MCF 10A (cell line): ENCODE data around the gene LAMTOR1. TPM values are rescaled to one million over a fixed set of nuclear protein-coding genes. Genes with fewer than 3 reads are reported as not detected.
A peak's percentile ranks its signal among the peaks of the same experiment; 100 is the strongest.

ENCODE experiments used
- BruUV-seq: library from RNA; stranded (reverse); fragments of 400-500 nt; replicated peaks from 2 replicates; lab custom pipeline; 2021; lab: Mats Ljungman, UMichigan
- CTCF ChIA-PET: fragments of 300-600 bp; sonication (Branson Sonifier 250); formaldehyde crosslinking; extraction: SDS; loops from one replicate; lab custom pipeline; 2021; ENCODE audit warnings: antibody characterized with exemption, inconsistent platforms; lab: Yijun Ruan, JAX
- POLR2A ChIA-PET: fragments of 300-600, 350-650 bp; sonication (Branson Sonifier 250); formaldehyde crosslinking; extraction: SDS; loops from one replicate; lab custom pipeline; 2020; ENCODE audit warnings: antibody characterized with exemption, inconsistent platforms; lab: Yijun Ruan, JAX
- DNase-seq: peaks from one replicate; pipeline ENCODE4 v3.0.0-alpha.2; 2018; ENCODE audit not compliant: unreplicated experiment
- H3K27ac Mint-ChIP-seq: one replicate; pipeline ENCODE4 v1.8.0; 2022; ENCODE audit warnings: mild to moderate bottlenecking, low read depth, mixed read lengths; ENCODE audit not compliant: unreplicated experiment
- H3K27me3 Mint-ChIP-seq: one replicate; pipeline ENCODE4 v1.8.0; 2022; ENCODE audit warnings: mixed read lengths; ENCODE audit not compliant: insufficient read depth, unreplicated experiment
- H3K36me3 Mint-ChIP-seq: one replicate; pipeline ENCODE4 v1.8.0; 2022; ENCODE audit warnings: mild to moderate bottlenecking, moderate library complexity, mixed read lengths; ENCODE audit not compliant: insufficient read depth, unreplicated experiment
- H3K4me1 Mint-ChIP-seq: one replicate; pipeline ENCODE4 v1.8.0; 2022; ENCODE audit warnings: mixed read lengths; ENCODE audit not compliant: insufficient read depth, unreplicated experiment
- H3K4me3 Mint-ChIP-seq: one replicate; pipeline ENCODE4 v1.8.0; 2022; ENCODE audit warnings: mild to moderate bottlenecking, moderate library complexity, mixed read lengths; ENCODE audit not compliant: unreplicated experiment
- H3K9me3 Mint-ChIP-seq: one replicate; pipeline ENCODE4 v1.8.0; 2022; ENCODE audit warnings: mixed read lengths; ENCODE audit not compliant: unreplicated experiment
- CTCF ChIP-seq: fragments of 200-600 bp; IDR thresholded peaks from one replicate; pipeline ENCODE4 v1.8.0; 2022; ENCODE audit warnings: antibody characterized with exemption, mild to moderate bottlenecking; ENCODE audit not compliant: unreplicated experiment
- intact Hi-C: fragments of 100-400 bp; cut with micrococcal nuclease; formaldehyde crosslinking; loops from 2 replicates; pipeline ENCODE4 v1.14.1; 2022
- total RNA-seq: library from RNA; stranded (reverse); gene quantifications from 2 replicates; pipeline ENCODE4 v1.2.3, GENCODE V29; 2022

The LAMTOR1 gene
- total RNA-seq, 1 experiment from 2014 or later = 76.9 TPM

GRCh38 chr11:72140661-72141060, 37.6 kb upstream of the LAMTOR1 start:
- Mint-ChIP-seq H3K4me1 (peaks cover 30% of the 10 kb centered on the region), H3K36me3 (no peaks in the 10 kb centered on the region), H3K4me3 (no peak overlapping the region), H3K9me3 (no peaks in the 10 kb centered on the region), H3K27ac (peak overlapping the region; percentile 87), H3K27me3 (no peaks in the 10 kb centered on the region)
- intact Hi-C loops = loop anchor here (1.0 kb wide), 1 partner anchor 28 kb away; the partner anchor contains the start of gene ANAPC15
- DNase-seq = no peak
- TF ChIP-seq CTCF = no peak
- BruUV-seq = no TSS peak
- POLR2A ChIA-PET = interaction anchor here (0.6 to 6.7 kb wide), 15 partner anchors 9 to 100 kb away, joined by 3 to 100 read pairs (median 4); partner anchors contain the start of genes ANAPC15, INPPL1 and LAMTOR1
- CTCF ChIA-PET = interaction anchor here (0.6 to 2.3 kb wide), 6 partner anchors 28 to 304 kb away, joined by 3 to 17 read pairs (median 6); partner anchors contain the start of gene ANAPC15

- POLR2A ChIA-PET = interaction anchor here (2.9 kb wide), 1 partner anchor 26 kb away, joined by 51 read pairs; the partner anchor contains the start of gene ANAPC15
- TF ChIP-seq CTCF = no peak
Measured at GRCh38 chr11:72139500-72139899, 36.4 kb upstream of the LAMTOR1 start.

GRCh38 chr11:72138821-72139390, 35.8 kb upstream of the LAMTOR1 start:
- Mint-ChIP-seq H3K36me3 (no peaks in the 10 kb centered on the region), H3K9me3 (no peaks in the 10 kb centered on the region), H3K4me3 (no peak overlapping the region), H3K4me1 (peaks cover 28% of the 10 kb centered on the region), H3K27ac (no peak overlapping the region), H3K27me3 (no peaks in the 10 kb centered on the region)
- CTCF ChIA-PET = interaction anchor here (0.6 to 1.2 kb wide), 5 partner anchors 15 to 162 kb away, joined by 3 to 4 read pairs (median 3); no protein-coding TSS in a partner anchor
- no TSS peak for BruUV-seq
- no peak for DNase-seq
- intact Hi-C loops = no loop called here
- POLR2A ChIA-PET = interaction anchor here (1.4 to 2.9 kb wide), 4 partner anchors 13 to 32 kb away, joined by 4 to 51 read pairs (median 8); partner anchors contain the start of gene ANAPC15
- no peak for TF ChIP-seq CTCF

More at GRCh38 chr11:72139500-72139899, 36.4 kb upstream of the LAMTOR1 start:
- Mint-ChIP-seq H3K36me3 (no peaks in the 10 kb centered on the region), H3K4me3 (no peak overlapping the region), H3K27ac (peak overlapping the region; percentile 12), H3K9me3 (no peaks in the 10 kb centered on the region), H3K27me3 (no peaks in the 10 kb centered on the region), H3K4me1 (peaks cover 30% of the 10 kb centered on the region)
- no peak for DNase-seq
- intact Hi-C loops = no loop called here
- CTCF ChIA-PET = interaction anchor here (0.8 to 2.3 kb wide), 3 partner anchors 16 to 44 kb away, joined by 3 to 17 read pairs (median 4); no protein-coding TSS in a partner anchor
- no TSS peak for BruUV-seq

GRCh38 chr11:72136684-72137262, 33.7 kb upstream of the LAMTOR1 start:
- Mint-ChIP-seq H3K4me1 (peaks cover 19% of the 10 kb centered on the region), H3K36me3 (no peaks in the 10 kb centered on the region), H3K27ac (no peak overlapping the region), H3K4me3 (no peak overlapping the region), H3K9me3 (no peaks in the 10 kb centered on the region), H3K27me3 (no peaks in the 10 kb centered on the region)
- intact Hi-C loops = no loop called here
- no TSS peak for BruUV-seq
- CTCF ChIA-PET = interaction anchor here (0.7 to 1.8 kb wide), 4 partner anchors 11 to 112 kb away, joined by 3 to 5 read pairs (median 4); no protein-coding TSS in a partner anchor
- TF ChIP-seq CTCF = no peak
- POLR2A ChIA-PET = interaction anchor here (0.7 kb wide), 1 partner anchor 24 kb away, joined by 4 read pairs; no protein-coding TSS in a partner anchor
- DNase-seq = no peak
